Gastroesophageal sphincter (tissue), 3 donors: Measurements from ENCODE around the gene SERPINA12.

Experiments
- CTCF ChIP-seq, 4 experiments: fragments of 200-600 bp in 2 of 4; fragments of 450-650 bp in 2 of 4; sonication (generic) in 1 of 4; IDR thresholded peaks; one replicate each; pipeline ENCODE4 v1.5.1; 2017 to 2019; ENCODE audit warnings: antibody characterized with exemption in 4 of 4, mild to moderate bottlenecking in 2 of 4, moderate library complexity in 2 of 4
- POLR2AphosphoS5 ChIP-seq: sonication (generic); formaldehyde crosslinking; IDR thresholded peaks from one replicate; pipeline ENCODE4 v1.6.1; 2017; ENCODE audit warnings: antibody characterized with exemption

GRCh38 chr14:94548131-94548998 lies 39.1 kb upstream of the SERPINA12 start:
- TF ChIP-seq POLR2AphosphoS5 = no peak
- no peak for TF ChIP-seq CTCF (IDR thresholded peaks at IDR 0.05)
